GM12872 (cell line): ENCODE measurements around the gene SKP2.

ENCODE experiments used
- CTCF ChIP-seq: IDR thresholded peaks from 3 replicates; pipeline ENCODE4 v1.5.1; 2011; ENCODE audit warnings: low read depth, mild to moderate bottlenecking, low read length, moderate library complexity; ENCODE audit not compliant: insufficient read depth

Gene SKP2

GRCh38 chr5:36177154-36177553 is 25.2 kb downstream of the SKP2 start:
- TF ChIP-seq CTCF: no peak

GRCh38 chr5:36177715-36178523 is 26.0 kb downstream of the SKP2 start:
- TF ChIP-seq CTCF: peak; percentile 48

GRCh38 chr5:36178524-36178890 is 26.6 kb downstream of the SKP2 start:
- TF ChIP-seq CTCF: no peak

- no peak for TF ChIP-seq CTCF
These were observed 28.0 kb downstream of the SKP2 start for GRCh38 chr5:36179950-36180349.

- no peak for TF ChIP-seq CTCF
These were observed 28.8 kb downstream of the SKP2 start for GRCh38 chr5:36180556-36181350.

- TF ChIP-seq CTCF: no peak
These were observed 29.9 kb downstream of the SKP2 start for GRCh38 chr5:36181774-36182173.

- TF ChIP-seq CTCF: no peak
These were observed 41.8 kb downstream of the SKP2 start for GRCh38 chr5:36193746-36194145.
